GM21447 (cell line): Measurements from ENCODE around the gene PLCB3.

Experiments
- ATAC-seq: cut with Tn5 transposase; IDR thresholded peaks from one replicate; pipeline ENCODE4 v1.9.1; 2021; ENCODE audit not compliant: unreplicated experiment

Gene PLCB3

DNA sequence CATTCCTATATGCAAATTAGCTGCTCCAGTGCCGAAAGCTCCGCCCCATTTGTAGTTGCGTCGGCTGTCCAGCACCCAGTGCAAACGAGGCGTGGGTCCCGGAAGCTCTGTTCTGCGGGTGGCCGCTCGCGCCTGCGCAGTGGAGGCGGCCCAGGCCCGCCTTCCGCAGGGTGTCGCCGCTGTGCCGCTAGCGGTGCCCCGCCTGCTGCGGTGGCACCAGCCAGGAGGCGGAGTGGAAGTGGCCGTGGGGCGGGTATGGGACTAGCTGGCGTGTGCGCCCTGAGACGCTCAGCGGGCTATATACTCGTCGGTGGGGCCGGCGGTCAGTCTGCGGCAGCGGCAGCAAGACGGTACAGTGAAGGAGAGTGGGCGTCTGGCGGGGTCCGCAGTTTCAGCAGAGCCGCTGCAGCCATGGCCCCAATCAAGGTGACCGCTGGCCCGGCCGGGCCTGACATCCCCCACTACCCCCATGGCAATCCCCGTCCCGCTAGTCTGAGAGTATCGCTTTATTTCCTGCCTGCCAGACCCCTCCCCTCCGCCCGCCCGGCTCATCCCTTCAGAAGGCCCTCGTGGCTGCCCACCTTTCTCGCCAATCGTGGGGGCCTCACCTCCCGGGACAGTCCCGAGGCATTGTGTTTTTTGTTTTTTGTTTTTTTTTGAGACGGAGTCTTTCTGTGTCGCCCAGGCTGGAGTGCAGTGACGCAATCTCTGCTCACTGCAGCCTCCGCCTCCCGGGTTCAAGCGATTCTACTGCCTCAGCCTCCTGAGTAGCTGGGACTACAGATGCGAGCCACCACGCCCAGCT is 66.8 kb downstream of the PLCB3 start, which contains the start of gene PRDX5:
Gene PRDX5 (plus strand): TSS at position 161 of the 805 bp plus-strand sequence. CDS start 95 bp downstream, at position 256.
- ATAC-seq: peak; percentile 46
